Measurements from ENCODE around the gene SLC41A3. TPM values are rescaled to one million over a fixed set of nuclear protein-coding genes. Genes with fewer than 3 reads are reported as not detected.

SLC41A3 gene
- total and polyA plus RNA-seq, 10 of the 15 experiments (the other 5 are each of a cell fraction or from before 2014, with no cell fraction given): 8.3 to 29.5 (median 16.7) TPM

DNA sequence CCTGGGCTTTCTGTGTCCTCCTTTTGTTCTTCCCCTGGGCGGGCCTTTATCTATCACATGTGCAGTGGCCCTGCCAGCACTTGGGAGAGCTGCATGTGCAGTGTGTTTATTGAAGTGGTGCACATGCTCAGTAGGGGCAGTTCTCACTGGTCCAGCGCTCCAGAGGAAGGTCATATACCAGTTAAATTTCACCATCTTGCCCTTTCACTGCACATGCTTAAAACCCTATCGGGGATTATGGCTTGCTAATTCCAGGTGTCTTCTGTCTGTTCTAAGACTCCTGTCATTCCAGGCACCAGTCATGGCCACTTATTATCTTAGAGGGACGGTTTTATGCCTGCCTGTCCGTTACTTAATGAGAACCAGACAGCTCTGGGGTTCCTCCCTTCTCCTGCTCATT is 62.7 kb downstream of the SLC41A3 start (continued):
- TF ChIP-seq MTA2 (IDR thresholded peaks at IDR 0.05; ENCODE audit: low read depth) (no peak), SMARCA5 (IDR thresholded peaks at IDR 0.05) (no peak)
- TF ChIP-seq, protein P1, sequence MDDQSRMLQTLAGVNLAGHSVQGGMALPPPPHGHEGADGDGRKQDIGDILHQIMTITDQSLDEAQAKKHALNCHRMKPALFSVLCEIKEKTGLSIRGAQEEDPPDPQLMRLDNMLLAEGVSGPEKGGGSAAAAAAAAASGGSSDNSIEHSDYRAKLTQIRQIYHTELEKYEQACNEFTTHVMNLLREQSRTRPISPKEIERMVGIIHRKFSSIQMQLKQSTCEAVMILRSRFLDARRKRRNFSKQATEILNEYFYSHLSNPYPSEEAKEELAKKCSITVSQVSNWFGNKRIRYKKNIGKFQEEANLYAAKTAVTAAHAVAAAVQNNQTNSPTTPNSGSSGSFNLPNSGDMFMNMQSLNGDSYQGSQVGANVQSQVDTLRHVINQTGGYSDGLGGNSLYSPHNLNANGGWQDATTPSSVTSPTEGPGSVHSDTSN (IDR thresholded peaks at IDR 0.05; ENCODE audit: insufficient replicate concordance, low read depth, low read length): no peak

DNA sequence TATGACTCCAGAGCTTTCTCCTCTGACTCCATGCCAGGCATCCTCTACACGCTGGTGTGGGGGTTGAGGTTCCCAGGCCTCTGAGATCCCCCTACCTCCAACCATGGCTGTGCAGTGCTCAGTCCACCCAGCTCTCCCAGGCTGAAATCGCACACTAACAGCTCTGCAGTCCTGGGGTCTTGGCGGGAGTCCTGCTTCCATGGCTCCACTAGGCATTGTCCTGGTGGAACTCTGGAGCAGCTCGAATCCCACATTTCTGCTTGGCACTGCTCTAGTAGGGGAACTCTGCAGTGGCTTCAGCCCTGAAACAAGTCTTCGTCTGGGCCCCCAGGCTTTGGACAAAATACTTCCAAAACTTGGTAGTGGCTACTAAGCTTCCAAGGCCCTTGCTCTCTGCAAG is 64.2 kb downstream of the SLC41A3 start:
- H3K4me1 ChIP-seq (ENCODE audit: control insufficient read depth, insufficient read depth, low read length): no peaks in the 10 kb centered on the region
- no peaks in the 10 kb centered on the region for H3K79me2 ChIP-seq (ENCODE audit: control insufficient read depth, insufficient read depth, low read length)
- no peak for DNase-seq (ENCODE audit: low read depth, low spot score)
- H3K9me3 ChIP-seq (replicated peaks; ENCODE audit: control insufficient read depth, insufficient read depth, low read length): no peaks in the 10 kb centered on the region
- no TSS peak for BruUV-seq (replicated peaks)
- ChIA-PET POLR2A (no interaction called here), CTCF (no interaction called here), SMC1A (ENCODE audit: uncharacterized antibody, unreplicated experiment) (no interaction called here), RAD21 (ENCODE audit: unreplicated experiment) (no interaction called here)
- in situ Hi-C loops (cut with MboI) (no loop called here), intact Hi-C loops (cut with micrococcal nuclease; ENCODE audit: unreplicated experiment) (no loop called here)
- H3K9ac ChIP-seq (ENCODE audit: control insufficient read depth, insufficient read depth, low read length): no peak overlapping the region
- no peak for TF ChIP-seq WRNIP1 (IDR thresholded peaks at IDR 0.05; ENCODE audit: borderline replicate concordance, low read depth, low read length)
- no peaks in the 10 kb centered on the region for H3K27me3 ChIP-seq (replicated peaks in 1 of 2; ENCODE audit: control insufficient read depth in 2 of 2, insufficient read depth in 2 of 2, low read length in 1 of 2)
- H3K36me3 ChIP-seq (ENCODE audit: control insufficient read depth in 2 of 2, insufficient read depth in 2 of 2, low read length in 1 of 2): no peaks in the 10 kb centered on the region; a peak in 2 of 4 replicates
- no peak overlapping the region for H3K4me2 ChIP-seq (ENCODE audit: control insufficient read depth, insufficient read depth)
- no peak overlapping the region for H3K4me3 ChIP-seq
- ATAC-seq: no peak
- no peaks in the 10 kb centered on the region; the same call in 1 of the 2 replicates for H4K20me1 ChIP-seq (ENCODE audit: control insufficient read depth, insufficient read depth)
- WGBS (ENCODE audit: insufficient coverage, insufficient replicate concordance, low lambda C conversion rate, missing lambda C conversion rate): 88% methylated on average over 5 of the region's 5 CpGs
- no peak overlapping the region for H2AFZ ChIP-seq (ENCODE audit: control insufficient read depth, low read depth, low read length)
- H3K27ac ChIP-seq (ENCODE audit: control insufficient read depth, insufficient read depth): no peak overlapping the region
- no peak for FAIRE-seq

DNA sequence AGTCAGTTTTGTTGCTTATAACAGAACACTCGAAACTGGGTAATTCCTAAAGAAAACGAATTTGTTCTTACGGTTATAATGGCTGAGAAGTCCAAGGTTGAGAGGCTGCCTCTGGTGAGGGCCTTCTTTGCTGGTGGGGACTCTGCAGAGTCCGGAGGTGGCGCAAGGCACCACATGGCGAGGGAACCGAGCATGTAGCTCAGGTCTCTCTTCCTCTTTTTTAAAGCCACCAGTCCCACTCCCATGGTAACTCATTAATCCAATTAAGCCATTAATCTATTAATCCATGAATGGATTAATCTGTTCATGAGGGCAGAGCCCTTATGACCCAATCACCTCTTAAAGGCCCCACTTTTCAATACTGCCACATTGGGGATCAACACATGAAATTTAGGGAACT is 64.9 kb downstream of the SLC41A3 start:
- Histone ChIP-seq H3K4me2 (ENCODE audit: control insufficient read depth, insufficient read depth) (no peak overlapping the region), H3K4me3 (no peak overlapping the region), H3K9ac (ENCODE audit: control insufficient read depth, insufficient read depth, low read length) (no peak overlapping the region), H3K27ac (ENCODE audit: control insufficient read depth, insufficient read depth) (no peak overlapping the region), H3K36me3 (ENCODE audit: control insufficient read depth in 2 of 2, insufficient read depth in 2 of 2, low read length in 1 of 2) (no peaks in the 10 kb centered on the region; a peak in 2 of 4 replicates), H3K79me2 (ENCODE audit: control insufficient read depth, insufficient read depth, low read length) (no peaks in the 10 kb centered on the region), H4K20me1 (ENCODE audit: control insufficient read depth, insufficient read depth) (no peaks in the 10 kb centered on the region), H3K27me3 (replicated peaks in 1 of 2; ENCODE audit: control insufficient read depth in 2 of 2, insufficient read depth in 2 of 2, low read length in 1 of 2) (no peaks in the 10 kb centered on the region), H3K9me3 (replicated peaks; ENCODE audit: control insufficient read depth, insufficient read depth, low read length) (no peaks in the 10 kb centered on the region), H2AFZ (ENCODE audit: control insufficient read depth, low read depth, low read length) (no peak overlapping the region), H3K4me1 (ENCODE audit: control insufficient read depth, insufficient read depth, low read length) (no peaks in the 10 kb centered on the region)
- ChIA-PET SMC1A (ENCODE audit: uncharacterized antibody, unreplicated experiment) (no interaction called here), RAD21 (ENCODE audit: unreplicated experiment) (no interaction called here), POLR2A (no interaction called here), CTCF (no interaction called here)
- ATAC-seq: no peak
- WGBS (ENCODE audit: insufficient coverage, insufficient replicate concordance, low lambda C conversion rate, missing lambda C conversion rate): 88% methylated on average over 7 of the region's 7 CpGs
- TF ChIP-seq SPI1 (IDR thresholded peaks at IDR 0.05; ENCODE audit: borderline replicate concordance, insufficient read depth, low read depth, low read length) (peak; percentile 39; the same call in 1 of the 2 replicates), GATAD2B (conservative IDR thresholded peaks at IDR 0.05; ENCODE audit: low read depth) (no peak)
- FAIRE-seq: no peak
- no peak for DNase-seq (ENCODE audit: low read depth, low spot score)
- intact Hi-C loops (cut with micrococcal nuclease; ENCODE audit: unreplicated experiment): no loop called here
- no TSS peak for BruUV-seq (replicated peaks)
- in situ Hi-C loops (cut with MboI): no loop called here
